GM19025 (cell line): Measurements from ENCODE around the gene CACNB1.
"Not testable (repeated sequence)": the region's sequence is repeated elsewhere in the genome, so short reads cannot be mapped to it uniquely, and the experiment has no call there.

Experiments
- ATAC-seq: cut with Tn5 transposase; IDR thresholded peaks from one replicate; pipeline ENCODE4 v1.9.1; 2021; ENCODE audit warnings: mild to moderate bottlenecking, low read depth, moderate library complexity; ENCODE audit not compliant: unreplicated experiment

CACNB1 gene

GRCh38 chr17:39177256-39177655, 20.2 kb downstream of the CACNB1 start:
- no peak for ATAC-seq

- ATAC-seq: no peak
Measured at GRCh38 chr17:39175695-39176093, 21.8 kb downstream of the CACNB1 start.

GRCh38 chr17:39174920-39175694, 22.4 kb downstream of the CACNB1 start:
- ATAC-seq: no peak

- no peak for ATAC-seq
Measured at GRCh38 chr17:39173526-39174274, 23.8 kb downstream of the CACNB1 start.

DNA sequence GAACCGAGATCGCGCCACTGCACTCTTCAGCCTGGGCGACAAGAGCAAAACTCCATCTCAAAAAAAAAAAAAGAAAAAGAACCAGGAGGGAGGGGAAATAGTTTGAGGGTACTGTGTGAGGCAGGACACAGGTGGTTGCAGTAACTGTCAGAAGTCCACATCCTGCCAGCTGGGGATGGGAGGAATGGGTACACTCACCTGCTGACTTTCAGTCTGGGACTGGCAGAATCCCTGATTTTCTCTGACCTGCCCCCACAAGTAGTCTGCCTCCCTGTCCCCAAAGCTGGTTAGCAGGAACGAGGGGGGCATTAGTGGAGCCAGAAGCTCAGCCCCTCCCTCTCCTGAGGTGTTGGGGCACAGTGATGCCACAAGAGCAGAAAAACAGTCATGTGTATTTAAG, 24.4 kb downstream of the CACNB1 start:
- ATAC-seq: no peak

DNA sequence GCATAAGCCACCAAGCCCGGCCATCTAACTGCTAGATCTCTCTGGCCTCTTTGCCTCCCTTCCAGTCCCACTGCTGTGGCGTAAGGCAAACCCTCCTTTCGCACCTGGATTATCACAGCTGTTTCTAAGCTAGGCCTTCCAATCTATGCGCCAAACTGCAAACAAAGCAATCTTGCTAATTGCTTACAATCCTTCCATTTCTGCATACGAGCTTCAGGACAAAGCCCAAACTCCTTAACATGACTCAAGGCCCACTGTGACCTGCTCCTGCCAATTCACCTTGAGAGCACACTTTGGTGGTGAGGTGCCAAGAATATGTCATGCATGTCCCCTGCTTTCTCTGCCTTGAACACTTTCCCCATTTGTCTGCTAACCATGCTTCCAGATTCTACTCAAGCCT, 25.5 kb downstream of the CACNB1 start:
- ATAC-seq: no peak

DNA sequence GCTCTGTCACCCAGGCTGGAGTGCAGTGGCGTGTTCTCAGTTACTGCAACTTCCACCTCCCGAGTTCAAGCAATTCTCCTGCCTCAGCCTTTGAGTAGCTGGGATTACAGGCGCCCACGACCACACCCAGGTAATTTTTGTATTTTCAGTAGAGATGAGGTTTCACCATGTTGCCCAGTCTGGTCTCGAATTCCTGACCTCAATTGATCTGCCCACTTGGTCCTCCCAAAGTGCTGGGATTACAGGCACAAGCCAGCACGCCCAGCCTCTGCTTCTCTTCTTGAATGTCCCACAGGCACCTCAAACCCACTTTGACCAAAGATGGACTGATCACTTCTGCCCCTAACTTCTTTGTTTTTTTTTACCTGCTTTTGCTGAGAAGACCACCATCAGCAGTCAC, 26.9 kb downstream of the CACNB1 start:
- ATAC-seq: no peak

- ATAC-seq: no peak
Measured at GRCh38 chr17:39170109-39170508, 27.4 kb downstream of the CACNB1 start.

DNA sequence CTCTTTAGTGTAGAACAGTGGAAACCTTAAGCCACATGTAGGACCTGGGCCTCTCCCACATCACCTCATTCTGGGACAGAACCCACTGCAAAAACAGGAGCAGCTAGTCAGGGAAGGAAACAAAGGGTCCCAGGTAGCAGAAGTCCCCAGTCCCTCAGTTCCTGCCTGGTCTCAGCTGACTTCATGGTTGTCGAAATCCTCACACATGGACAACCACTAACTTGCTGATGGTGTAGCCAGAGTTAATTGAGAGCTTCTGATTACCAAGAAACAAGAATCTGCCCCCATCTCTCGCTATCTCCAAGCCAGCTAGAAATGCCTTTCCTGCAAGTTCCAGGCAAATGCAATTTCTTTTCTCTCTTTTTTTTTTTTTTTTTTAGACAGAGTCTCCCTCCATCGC, 28.0 kb downstream of the CACNB1 start:
- ATAC-seq: no peak

DNA sequence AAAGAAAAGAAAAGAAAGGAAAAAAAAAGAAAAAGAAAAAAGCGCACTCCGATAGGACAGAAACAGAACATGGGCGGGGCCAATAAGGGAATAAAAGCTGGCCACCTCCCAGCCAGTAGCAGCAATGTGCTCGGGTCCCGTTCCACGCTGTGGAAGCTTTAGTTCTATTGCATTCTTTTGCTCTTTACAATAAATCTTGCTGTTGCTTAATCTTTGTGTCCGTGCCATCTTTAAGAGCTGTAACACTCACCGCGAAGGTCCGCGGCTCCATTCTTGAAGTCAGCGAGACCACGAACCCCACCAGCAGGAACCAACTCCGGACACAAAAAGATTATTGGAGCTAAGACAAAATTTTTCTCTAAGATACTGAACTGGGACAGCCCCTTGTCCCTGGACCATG, 28.4 kb downstream of the CACNB1 start:
- ATAC-seq: no peak

- ATAC-seq: not testable (repeated sequence)
Measured at GRCh38 chr17:39168503-39168902, 29.0 kb downstream of the CACNB1 start.

GRCh38 chr17:39167476-39167875, 30.0 kb downstream of the CACNB1 start:
- no peak for ATAC-seq

DNA sequence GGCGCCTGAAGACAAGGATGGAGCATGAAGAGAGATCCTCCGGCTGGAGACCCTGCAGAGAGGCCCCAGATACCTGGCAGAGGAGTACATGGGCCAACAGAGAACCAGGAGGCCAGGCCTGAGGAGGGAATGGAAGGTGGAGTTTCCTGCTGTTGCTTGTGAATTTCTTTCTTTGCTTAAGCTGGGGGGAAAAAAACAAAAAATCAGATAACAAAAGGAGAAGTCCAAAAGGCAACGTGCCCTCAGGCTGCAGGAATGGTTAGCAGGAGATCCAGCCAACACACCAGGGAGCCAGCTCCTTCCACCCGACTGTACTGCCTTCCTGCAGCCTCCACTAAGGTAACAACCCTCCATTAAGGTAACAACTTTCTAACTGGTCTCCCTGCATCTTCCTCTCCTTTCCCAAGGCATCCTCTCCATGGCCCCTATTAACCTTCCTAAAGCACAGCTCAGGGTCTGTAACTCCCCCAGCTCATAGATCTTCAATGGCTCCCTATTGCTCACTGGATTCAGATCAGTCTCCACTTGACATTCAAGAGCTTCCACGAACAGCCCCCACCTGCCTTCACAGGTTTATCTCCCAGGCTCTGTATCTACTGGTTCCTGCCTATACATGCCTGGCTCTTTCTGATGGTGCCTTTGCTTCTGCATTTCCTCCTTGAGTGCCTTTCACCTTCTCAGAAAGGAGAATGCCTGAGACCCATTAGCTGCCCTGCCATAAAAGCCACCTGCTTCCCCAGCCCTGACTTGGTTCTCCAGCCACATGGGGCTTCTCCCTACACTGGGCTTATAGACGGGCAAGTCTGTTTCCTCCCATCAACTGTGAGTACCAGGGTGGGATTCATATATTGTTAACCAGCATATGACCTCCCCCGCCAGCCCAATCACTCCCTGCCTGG, 30.8 kb downstream of the CACNB1 start:
- ATAC-seq: no peak

DNA sequence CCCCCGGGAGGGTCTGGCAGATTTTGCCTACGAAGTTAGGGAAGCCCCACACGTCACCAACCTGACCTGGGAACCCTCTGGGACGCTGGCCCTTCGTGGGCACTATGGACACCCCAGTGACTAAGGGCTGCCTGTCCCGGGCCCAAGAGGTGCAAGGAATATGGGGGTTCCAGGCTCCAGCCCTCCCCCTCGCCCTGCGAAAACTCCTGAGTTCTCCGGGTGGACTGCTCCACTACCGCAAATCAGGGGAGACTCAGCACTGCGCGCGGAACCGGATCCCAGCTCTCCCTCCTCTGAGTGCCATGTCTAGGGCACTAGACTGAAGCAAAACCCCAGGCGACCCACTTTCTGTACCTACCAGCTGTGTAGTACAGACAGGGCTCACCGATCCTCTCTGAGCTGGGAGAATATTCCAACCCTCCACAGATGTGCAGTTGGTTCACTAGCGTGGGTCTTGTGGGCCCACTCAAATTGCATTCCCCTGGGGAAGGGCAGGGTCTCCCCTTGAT, 31.6 kb downstream of the CACNB1 start, which contains the start of gene ARL5C:
Gene ARL5C, minus strand, starts transcription at position 321 of the 509 bp plus-strand sequence. CDS start 401 bp downstream, outside the sequence.
- no peak for ATAC-seq

DNA sequence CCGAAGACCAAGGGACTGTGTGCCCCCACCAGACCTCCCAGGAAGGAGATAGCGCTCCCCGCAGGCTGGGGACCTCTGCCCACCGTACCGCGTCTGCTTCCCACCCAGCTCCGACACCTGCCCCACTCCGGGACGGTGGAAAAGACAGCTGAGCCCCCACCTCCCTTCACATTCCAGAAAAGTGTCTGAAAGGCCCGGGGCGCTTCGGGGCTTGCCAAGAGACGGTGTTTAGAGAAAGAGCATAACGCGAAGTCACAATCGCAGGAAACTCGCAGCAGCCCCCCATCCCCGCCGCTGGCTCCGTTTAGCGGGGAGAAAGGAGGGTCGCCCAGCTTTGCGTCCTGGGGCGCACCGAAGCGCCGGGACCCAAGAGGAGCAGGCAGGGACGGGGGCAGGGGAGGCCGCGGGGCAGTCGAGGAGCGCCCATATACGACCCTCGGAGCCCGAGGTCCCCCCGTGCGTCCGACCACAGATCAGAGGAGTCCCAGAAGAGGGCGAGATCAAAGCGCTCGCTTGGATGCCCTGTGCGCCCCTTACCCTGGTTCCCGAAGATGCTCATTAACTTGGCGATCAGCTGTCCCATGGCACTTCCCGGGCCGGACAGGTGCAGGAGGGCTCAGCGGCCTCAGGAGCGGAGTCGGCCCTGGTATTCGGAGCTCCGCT, 32.2 kb downstream of the CACNB1 start:
- ATAC-seq: no peak

GRCh38 chr17:39164675-39165143, 32.8 kb downstream of the CACNB1 start:
- peak; percentile 86 for ATAC-seq

DNA sequence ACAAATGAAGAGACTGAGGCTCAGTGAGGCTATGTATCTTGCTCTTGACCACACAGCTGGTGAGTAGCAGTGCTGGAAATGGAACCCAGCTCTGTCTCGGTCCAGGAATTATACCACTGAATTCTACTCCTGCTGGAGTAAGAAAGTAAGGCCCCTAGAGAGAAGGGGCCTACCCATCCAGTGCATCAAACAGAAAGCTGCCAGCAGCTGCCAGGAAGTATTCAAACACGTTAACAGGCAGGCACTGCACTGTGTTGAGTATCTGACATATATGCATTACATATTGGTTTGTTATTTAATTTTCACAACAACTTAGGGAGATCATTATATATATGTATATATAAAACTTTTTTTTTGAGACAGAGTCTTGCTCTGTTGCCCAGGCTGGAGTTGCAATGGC, 35.5 kb downstream of the CACNB1 start:
- ATAC-seq: no peak

DNA sequence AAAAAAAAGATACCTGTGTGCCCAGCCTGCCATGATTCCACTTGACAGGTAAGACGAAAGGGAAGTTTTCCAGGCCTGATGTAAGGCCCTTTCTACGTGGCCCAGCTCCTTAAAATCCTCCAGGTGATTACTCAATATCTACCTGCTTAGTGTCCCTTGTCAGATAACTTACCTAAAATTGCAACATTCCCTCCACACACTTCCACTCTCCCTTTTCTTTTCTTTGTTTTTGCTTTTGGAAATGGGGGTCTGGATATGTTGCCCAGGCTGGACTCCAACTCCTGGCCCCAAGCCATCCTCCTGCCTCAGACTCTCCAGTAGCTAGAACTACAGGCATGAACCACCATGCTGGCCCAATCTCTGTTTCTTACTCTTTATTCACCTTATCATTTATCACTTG, 38.8 kb downstream of the CACNB1 start:
- no peak for ATAC-seq

DNA sequence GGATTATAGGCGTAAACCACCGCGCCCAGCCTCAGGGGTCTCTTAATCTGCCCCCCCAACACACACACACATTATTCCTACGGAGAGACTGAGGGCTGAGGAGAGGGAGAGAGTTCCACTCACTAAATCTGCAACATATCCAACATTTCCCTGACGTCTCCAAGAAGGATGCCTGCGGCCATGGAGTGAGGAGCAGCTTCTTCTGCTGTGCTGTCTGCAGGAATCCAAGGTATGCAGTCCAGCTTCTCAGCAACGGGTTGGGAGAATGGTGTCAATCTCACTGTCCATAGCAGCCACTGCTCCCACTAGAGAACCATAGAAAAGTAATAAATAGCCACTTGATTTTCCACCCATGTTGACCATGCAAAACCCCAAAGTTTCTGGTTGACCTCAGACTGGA, 41.0 kb downstream of the CACNB1 start:
- ATAC-seq: no peak

GRCh38 chr17:39155654-39156053, 41.8 kb downstream of the CACNB1 start:
- ATAC-seq: no peak
